GM19328 (cell line): ENCODE measurements around the gene YAE1.
A peak's percentile ranks its signal among the peaks of the same experiment; 100 is the strongest.

Experiments used
- ATAC-seq: cut with Tn5 transposase; IDR thresholded peaks from one replicate; pipeline ENCODE4 v1.9.1; 2021; ENCODE audit warnings: mild to moderate bottlenecking, moderate library complexity; ENCODE audit not compliant: unreplicated experiment

YAE1 gene

DNA sequence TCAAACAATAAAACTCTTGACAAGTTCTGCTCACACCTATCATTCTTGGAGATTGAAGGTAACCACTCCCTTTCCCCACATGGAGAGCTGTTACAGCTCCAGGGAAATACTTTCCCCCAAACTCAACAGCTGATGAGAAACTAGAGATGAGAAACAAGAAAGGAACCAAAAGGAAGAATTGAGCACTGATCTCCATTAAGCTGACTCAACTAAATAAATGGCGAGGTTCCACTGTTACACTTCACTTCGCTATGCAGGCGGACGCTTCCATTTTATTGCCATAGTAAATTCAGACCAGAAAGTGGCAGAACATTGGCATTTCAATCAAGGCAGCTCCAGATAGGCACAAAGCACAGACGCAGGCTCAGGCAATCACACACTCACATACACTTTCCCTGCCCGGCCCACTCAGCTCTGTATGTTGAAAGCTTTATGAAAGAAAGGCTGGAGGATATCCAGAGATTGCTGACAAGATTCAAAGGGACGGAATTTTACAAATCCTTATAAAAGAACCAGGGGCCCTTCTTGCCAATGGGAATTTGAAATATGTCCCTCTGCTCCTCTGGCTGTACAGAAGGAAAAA, 11.5 kb upstream of the YAE1 start:
- ATAC-seq, result no peak

DNA sequence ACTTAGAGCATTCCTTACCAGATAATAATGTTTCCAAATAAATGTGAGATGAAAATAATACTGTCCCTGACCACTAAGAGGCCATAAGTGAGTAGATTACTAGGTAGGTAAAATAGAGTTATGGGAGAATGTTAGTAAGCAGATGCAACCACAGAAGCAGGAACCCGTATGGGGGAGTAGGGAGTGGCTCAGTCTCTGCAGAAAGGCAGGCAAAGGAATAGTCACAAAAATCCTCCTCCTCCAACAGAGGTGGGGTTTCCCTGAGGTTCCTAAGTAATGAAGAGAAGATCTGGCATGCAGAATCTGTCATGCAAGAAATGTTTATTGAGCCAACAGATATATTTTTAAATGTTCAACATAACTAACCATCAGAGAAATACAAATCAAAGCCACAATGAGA, 9.0 kb upstream of the YAE1 start:
- ATAC-seq, result no peak

DNA sequence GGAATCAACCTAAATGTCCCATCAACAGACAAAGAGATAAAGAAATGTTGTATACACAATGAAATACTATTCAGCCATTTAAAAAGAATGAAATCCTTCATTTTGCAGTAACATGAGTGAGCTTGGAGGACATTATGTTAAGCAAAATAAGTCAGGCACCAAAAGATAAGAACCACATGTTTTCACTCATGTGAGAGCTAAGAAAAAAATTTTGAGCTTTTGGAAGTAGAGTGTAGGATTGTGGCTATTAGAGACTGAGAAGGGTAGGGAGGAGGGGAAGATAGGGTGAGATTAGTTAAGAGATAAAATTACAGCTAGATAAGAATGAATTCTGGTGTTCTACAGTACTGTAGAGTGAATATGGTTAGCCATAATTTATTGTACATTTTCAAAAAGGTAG, 8.3 kb upstream of the YAE1 start:
- no peak for ATAC-seq

DNA sequence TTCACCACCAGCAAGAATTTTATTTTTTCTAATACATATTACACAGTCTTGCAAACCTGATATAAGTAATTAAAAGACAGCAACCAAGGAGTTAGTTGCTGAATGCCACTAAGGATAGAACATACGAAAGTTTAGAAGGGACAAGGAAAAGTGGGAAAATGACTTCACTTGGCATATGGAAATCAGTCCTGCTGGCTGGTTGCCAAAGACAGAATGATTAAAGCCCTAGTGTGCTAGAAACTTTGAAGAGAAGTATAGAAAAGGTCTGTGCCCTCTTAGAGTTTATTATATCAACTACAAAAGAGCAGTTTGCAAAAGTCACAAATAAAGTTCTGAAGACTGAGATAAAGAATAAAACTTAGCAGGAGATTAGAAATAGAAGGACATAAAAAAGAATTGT, 5.8 kb upstream of the YAE1 start:
- ATAC-seq, result no peak

DNA sequence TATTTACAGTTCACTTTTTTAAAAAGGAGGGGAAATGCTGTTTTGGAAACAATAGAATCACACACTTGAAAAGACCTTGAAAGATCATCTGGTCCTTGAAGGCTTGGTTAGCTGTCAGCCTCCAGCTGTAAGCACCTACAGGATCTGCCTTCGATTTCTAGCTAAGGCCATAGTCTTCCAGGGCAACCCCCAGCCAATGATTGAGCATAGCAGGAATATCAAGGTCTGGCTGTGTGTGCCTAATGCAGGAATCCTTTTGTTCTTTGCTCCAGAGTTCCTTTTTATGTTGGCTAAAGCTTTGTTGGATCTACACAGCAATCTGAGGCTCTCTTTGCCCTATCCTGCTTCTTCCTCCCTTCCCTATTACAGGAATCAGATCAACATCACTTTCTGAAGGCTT, 5.2 kb upstream of the YAE1 start:
- no peak for ATAC-seq

DNA sequence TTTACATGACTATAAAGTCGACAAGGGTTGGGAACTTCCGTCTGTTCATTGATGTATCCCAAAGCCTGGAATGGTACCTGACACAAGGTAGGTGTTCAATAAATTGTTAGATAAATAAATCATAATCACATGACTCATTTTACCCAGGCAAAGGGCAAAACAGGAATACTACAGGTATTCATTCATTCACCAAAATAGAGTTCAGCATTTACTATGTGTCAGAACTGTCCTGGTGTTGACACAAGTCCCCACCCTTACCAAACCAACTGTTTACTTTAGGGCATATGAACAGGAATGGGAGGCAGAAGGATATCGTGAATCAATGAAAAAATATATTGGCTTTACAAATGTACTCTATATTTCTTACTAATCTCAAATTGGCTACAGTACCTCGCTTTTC, 666 bp upstream of the YAE1 start:
- no peak for ATAC-seq

DNA sequence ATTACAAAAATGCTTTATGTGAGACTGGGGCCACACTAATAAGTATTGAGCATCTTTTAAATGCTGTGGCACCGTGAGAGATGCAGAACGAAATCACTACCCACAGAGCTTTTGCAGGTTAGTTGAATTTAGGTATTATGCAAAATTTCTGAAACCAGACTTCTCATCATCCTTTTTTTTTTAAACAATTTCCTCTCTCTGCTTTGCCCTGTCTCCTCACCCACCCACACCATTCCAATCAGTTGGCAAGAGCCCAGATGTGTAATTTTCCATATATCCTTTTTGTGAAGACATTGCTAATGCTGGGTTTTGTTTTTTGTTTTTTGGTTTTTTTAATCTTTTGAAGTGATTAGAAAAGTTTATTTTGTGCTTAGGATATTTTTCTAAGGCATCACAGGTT, 1.1 kb downstream of the YAE1 start:
- no peak for ATAC-seq

DNA sequence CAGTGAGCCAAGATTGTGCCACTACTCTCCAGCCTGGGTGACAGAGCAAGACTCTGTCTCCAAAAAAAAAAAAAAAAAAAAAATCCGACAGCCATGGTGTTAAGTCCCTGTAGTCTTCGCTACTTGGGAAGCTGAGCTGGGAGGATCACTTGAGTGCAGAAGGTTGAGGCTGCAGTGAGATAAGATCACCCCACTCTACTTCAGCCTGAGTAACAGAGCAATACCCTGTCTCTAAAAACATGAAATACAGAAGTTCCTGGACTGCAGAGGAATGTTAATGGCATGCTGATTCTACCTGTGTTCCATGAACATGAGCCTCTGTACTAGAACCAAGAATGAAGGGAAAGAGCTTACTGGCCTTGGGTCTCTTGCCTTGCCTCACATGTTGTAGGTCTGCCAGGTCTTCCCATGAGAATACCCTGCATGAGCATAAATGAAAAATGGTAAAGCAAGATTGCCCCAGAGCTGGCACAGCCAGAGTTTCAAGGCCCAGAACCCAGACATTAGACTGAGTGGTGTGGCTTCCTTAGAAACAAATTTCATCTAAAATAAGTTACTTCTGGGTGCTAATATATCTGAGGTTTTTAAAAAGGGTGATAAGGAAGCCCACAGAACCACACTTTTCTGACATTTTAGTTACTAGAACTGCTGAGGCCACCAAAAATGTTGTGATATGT, 8.6 kb downstream of the YAE1 start:
- no peak for ATAC-seq

DNA sequence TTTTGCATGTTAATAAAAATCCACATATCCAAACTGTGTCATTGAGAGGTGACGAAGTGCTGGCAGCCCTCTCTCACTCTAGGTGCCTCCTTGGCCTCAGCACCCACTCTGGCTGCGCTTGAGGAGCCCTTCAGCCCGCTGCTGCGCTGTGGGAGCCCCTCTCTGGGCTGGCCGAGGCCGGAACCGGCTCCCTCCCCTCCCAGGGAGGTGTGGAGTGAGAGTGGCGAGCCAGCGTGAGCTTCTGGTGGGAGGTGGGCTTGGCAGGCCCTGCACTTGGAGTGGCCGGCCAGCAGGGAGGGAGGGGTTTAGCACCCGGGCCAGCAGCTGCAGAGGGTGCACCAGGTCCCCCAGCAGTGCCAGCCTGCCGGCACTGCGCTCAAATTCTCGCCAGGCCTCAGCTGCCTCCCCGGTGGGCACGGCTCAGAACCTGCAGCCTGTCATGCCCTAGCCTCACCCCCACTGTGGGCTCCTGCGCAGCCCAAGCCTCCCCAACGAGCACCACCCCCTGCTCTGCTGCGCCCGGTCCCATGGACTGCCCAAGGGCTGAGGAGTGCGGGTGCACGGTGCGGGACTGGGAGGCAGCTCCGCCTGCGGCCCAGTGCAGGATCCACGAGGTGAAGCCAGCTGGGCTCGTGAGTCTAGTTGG, 11.1 kb downstream of the YAE1 start:
- ATAC-seq, result no peak

DNA sequence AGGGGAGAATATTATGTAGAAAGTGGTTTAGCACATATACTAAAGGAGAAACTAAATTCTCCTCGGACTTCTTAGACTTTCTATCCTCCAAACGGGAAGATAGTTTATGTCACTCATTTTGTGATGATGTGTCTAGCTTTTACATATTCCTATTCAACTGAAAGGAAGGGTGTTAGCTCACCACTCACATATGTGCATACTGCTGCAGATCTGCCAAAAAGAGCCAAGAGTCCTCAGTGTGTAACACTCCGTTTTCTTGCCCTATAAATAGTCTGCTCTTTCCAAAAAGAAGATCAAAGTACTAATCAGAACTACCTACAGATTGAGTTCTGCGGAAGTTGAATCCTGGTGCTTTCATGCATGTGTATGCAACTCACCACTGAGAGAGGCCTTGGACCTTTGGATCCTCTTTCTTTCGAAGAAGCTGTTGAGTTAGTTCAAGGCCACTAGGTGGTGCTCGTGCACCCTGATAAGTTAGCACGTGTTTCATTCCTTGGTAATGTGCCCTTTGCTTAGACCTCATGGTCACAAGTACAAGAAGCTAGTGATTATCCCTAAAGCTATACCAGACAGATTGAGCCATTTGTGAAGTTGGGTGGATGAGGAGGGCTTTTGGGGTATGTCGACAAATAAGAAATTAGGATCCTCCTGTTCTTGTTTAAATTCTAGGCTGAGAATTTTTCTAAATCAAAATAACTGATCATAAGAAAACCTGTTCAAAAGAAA, 14.1 kb downstream of the YAE1 start:
- ATAC-seq, result peak; percentile 84

DNA sequence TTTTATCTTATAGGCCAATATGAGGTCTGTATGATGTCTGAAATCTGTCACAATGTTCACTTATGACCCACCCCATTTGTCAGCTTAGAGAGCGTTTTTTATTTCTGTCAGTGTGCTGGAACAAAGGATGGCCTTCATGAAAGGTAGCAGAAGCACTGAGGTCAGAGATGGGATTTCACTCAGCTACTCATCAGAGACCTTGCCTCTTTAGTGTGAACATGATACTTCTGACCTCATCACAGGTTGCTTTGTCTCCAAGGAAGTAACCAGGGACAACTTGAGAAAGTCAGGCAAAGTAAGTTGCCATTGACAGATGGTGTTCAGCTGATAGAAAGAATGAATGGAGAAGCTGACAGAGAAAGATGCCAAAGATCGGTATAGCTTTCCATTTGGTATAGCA, 16.3 kb downstream of the YAE1 start:
- no peak for ATAC-seq

DNA sequence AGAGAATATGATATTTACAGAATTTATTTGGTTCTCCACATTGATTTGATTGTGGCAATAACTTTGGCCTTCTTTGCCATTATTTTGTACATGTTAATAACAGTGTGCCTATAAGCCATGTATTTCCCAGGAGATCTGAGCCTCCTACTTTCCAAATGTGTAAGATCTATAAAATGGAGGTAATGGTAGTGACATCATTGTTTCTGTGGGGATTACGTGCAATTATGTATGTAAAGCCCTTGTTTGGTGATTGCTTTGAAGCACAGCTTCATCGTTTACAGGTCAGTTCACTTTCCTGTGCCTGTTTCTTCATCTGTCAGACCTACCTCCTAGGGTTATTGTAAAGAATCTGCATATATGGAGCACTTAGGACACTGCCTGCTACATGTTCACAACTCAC, 17.3 kb downstream of the YAE1 start:
- no peak for ATAC-seq

DNA sequence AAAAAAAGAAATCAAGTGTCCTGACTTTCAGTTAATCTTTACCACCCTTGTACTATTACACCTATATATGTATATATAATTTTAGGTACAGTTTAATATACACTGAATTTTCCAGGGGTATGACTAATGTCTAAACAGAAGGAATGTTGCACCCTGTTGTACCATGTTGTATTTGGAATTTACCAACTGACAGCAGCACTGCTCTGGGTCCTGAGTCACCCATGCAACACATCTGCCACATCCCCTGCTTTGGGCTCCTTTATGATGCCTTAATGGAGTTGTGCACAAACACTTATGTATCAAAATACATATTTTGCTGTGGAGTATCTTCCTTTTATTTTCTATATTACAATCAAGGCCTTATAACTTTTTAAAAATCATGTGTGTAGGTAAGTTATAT, 21.2 kb downstream of the YAE1 start:
- no peak for ATAC-seq

DNA sequence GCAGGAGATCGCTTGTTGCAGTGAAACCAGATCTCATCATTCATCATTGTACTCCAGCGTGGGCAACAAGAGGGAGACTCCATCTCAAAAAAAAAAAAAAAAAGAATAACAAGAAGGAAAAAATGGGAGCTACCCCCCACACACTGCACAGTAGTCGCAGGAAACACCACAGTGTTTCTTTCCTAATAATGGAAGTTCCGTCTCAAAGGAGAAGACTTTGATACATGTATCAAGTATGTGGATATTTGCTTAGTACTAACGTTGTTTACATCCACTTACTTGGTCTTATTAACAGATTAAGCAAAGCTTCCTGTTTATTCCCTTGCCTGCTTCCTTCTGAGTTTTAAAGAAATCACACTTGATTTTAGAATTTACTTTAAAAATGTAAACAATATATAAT, 22.2 kb downstream of the YAE1 start:
- no peak for ATAC-seq

DNA sequence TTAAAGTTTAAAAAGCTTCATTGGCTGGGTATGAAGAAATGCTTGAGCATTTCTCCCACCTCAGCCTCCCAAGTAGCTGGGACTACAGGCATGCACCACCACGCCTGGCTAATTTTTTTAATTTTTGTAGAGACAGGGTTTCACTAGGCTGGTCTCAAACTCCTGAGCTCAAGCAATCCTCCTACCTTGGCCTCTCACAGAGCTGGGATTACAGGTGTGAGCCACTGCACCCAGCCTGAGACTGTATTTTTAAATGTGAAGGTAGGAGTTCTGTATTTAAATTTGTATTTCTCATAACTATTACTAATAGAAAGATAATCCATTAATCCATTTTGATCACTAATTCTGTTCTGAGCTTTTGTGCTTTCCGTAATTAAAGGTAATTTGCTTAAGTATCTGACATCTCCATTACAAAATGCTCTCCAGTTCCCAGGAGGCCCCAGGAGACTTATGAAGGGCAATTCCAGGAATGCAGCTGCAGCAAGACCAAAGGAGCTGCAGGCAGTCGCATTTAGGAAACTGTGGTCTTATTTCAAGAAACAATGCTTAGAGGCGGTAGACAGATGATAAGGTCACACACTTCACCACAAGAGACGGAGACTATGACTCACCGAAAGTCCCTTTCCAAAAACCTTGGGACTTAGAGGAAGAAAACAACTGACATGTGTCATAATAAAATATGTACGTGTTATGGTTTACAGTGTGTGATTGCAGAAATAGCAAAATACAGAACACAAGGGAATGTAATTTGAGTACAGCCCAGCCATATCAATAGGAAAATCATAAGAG, 23.3 kb downstream of the YAE1 start:
- peak; percentile 74 for ATAC-seq

DNA sequence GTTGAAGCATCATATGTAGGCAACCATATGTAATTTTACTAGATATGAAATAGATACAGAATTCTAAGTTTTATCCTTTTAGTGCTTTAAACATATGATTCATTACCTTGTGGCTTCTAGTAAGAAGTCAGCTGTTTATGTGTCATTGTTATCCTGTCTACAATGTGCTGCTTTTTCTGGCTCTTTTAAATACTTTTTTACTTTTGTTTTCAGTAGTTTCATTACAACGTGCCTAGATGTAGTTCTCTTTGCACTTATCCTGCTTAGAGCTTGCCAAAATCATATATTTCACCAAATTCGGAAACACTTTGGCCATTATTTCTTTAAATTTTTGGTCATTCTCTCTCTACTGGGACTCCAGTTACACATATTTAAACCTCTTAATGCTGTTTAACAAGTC, 26.4 kb downstream of the YAE1 start:
- ATAC-seq, result no peak

DNA sequence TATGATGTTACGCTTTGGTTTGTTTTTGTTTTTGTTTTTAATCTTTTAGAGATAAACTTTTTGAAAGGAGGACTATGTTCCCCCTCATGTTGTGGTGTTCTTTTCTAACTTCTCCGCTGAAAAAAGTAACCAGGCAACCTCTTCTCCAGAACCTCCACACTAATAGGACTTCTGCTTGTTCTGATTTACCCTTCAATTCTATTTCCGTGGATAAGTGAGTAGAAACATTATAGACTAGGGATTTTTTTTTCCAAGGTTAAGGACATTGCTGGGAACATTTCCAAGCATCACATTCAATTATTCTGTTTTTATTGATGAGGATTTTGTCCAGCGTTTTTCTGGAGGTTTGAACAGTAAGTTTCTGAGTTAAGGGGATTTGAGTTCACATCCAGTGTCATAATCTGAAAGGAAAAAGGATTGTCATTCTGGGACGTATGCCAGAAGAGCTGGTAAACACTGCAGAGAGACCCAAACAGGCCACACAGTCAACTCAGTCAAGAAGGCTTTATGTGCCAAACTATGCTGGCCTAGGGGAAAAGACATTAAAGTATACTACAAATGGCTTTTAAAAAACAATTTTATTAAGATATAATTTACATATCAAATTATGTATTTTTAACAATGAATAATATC, 28.9 kb downstream of the YAE1 start:
- ATAC-seq, result no peak

DNA sequence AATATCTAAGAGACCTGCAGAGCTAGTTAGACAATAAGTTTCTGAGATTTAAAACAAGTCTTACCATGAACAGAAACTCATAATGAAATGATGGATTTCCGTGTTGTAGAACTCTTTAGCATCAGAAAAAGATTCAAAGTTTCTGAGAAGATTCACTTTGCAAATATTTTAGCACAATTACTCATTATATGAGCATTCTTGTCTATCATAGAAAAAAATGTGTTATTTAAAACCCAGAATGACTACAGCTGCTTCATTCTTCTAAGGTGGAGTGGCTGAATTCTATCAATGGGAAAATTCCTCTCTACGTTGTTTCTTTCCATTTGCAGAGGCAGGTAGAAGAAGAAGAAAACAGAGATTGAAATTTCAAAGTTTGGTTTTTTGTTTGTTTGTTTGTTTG, 36.1 kb downstream of the YAE1 start:
- no peak for ATAC-seq

DNA sequence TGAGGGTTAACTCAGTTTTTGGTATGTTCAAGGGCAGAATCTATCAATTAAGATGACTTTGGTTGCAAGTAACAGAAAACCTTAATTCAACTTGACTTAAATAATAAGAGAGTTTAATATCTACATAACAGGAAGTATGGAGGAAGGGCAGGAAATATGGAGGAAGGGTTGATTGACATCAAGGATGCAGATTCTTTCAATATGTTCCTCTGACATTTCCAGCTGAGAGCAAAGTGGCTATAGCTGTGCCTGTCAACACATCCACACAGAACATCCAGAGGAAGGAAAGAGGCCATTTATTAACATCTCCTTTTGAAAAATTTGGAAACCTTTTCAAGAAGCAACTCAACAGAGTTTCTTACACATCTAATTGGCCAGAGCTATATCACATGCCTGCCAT, 37.7 kb downstream of the YAE1 start:
- ATAC-seq, result no peak

DNA sequence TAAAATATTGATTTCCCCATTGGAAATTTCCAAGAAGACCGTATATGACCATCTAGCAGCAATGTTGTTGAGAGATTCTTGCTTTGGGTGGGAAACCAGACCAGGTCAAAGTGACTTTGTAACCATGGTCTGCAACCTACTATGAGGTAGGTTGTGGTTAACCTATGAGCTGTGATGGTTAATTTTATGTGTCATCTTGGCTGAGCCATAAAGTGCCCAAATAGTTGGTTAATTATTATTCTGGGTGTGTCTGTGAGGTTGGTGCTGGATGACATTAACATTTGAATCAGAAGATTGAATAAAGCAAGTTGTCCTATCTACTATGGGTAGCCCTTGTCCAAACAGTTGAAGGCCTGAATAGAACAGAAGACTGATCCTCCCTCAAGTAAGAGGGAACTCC, 38.9 kb downstream of the YAE1 start:
- no peak for ATAC-seq

DNA sequence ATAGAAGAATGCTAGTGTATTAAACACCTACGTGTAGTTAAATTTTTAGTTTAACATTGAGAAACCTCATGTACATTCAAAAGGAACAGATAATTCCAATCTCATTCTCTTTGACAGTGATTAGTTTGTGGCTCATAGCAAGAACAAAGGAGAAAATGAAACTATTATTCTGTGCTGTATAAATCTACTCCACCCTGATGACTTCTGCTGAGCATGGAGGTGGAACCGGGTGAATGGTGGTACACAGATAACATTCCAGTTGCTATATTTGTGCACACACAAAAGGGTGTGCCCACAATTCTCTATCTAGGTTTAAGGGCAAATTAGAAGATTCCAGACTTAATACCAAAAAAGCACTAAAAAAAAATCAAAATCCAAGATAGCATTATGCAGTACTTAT, 40.1 kb downstream of the YAE1 start:
- ATAC-seq, result no peak
